T-helper 2 cell (primary cell): Measurements from ENCODE around the gene PLPP4.

Source experiments
- DNase-seq, 5 experiments: peaks; one replicate each; pipeline versions ENCODE4 v3.0.0 to v3.0.0-alpha.2; 2012 to 2022
- total RNA-seq, 2 donors: gene quantifications; one replicate each; lab custom pipeline; 2026; lab: John Stamatoyannopoulos, UW

Gene PLPP4
- total RNA-seq: 0 reads per million in 2 donors

- no peak for DNase-seq
These were observed at the start of gene PLPP4 for GRCh38 chr10:120456626-120457430. Gene PLPP4, plus strand, starts transcription at chr10:120457227. Its CDS starts 79 bp downstream, at chr10:120457306.

- DNase-seq: no peak
These were observed 47.2 kb upstream of the PLPP4 start for GRCh38 chr10:120409816-120410215.

- no peak for DNase-seq
These were observed 42.1 kb upstream of the PLPP4 start for GRCh38 chr10:120414946-120415345.

- no peak for DNase-seq
These were observed 41.2 kb upstream of the PLPP4 start for GRCh38 chr10:120415709-120416330.

- DNase-seq: no peak
These were observed 36.6 kb upstream of the PLPP4 start for GRCh38 chr10:120420421-120420820.

GRCh38 chr10:120421250-120421649, 35.8 kb upstream of the PLPP4 start:
- no peak for DNase-seq

GRCh38 chr10:120422457-120422856, 34.6 kb upstream of the PLPP4 start:
- DNase-seq: no peak

- DNase-seq: peak in 1 of 5 experiments; percentile 20
These were observed 33.4 kb upstream of the PLPP4 start for GRCh38 chr10:120423431-120424197.

- no peak for DNase-seq
These were observed 32.9 kb upstream of the PLPP4 start for GRCh38 chr10:120424198-120424464.

- DNase-seq: no peak
These were observed 30.7 kb upstream of the PLPP4 start for GRCh38 chr10:120426306-120426705.

GRCh38 chr10:120428754-120429153, 28.3 kb upstream of the PLPP4 start:
- no peak for DNase-seq

GRCh38 chr10:120429395-120429794, 27.6 kb upstream of the PLPP4 start:
- DNase-seq: no peak

- no peak for DNase-seq
These were observed 25.8 kb upstream of the PLPP4 start for GRCh38 chr10:120431251-120431651.

- DNase-seq: no peak
These were observed 24.8 kb upstream of the PLPP4 start for GRCh38 chr10:120432209-120432608.

- no peak for DNase-seq
These were observed 23.9 kb upstream of the PLPP4 start for GRCh38 chr10:120433141-120433540.

GRCh38 chr10:120436439-120437112, 20.5 kb upstream of the PLPP4 start:
- no peak for DNase-seq

- DNase-seq: no peak
These were observed 19.5 kb upstream of the PLPP4 start for GRCh38 chr10:120437541-120437940.

- DNase-seq: no peak
These were observed 5.1 kb upstream of the PLPP4 start for GRCh38 chr10:120451968-120452367.

- no peak for DNase-seq
These were observed 3.7 kb upstream of the PLPP4 start for GRCh38 chr10:120453319-120453718.

GRCh38 chr10:120453886-120454285, 3.1 kb upstream of the PLPP4 start:
- no peak for DNase-seq

- DNase-seq: no peak
These were observed 2.0 kb upstream of the PLPP4 start for GRCh38 chr10:120455004-120455403.

- no peak for DNase-seq
These were observed 1.4 kb upstream of the PLPP4 start for GRCh38 chr10:120455606-120456005.

GRCh38 chr10:120456143-120456625, 843 bp upstream of the PLPP4 start:
- no peak for DNase-seq
